Neural crest cell (in vitro differentiated cells): ENCODE measurements around the gene ADAMTS1. TPM values are rescaled to one million over a fixed set of nuclear protein-coding genes. Genes with fewer than 3 reads are reported as not detected.

ENCODE experiments used
- DNase-seq: peaks from one replicate; pipeline ENCODE4 v3.0.0; 2021; ENCODE audit warnings: low read depth, mixed read lengths, low spot score
- H3K27ac Mint-ChIP-seq: one replicate; pipeline ENCODE4 v1.8.0; 2021; ENCODE audit warnings: mild to moderate bottlenecking, mixed read lengths; ENCODE audit not compliant: unreplicated experiment
- H3K27me3 Mint-ChIP-seq: 2 replicates; pipeline ENCODE4 v1.8.0; 2021; ENCODE audit warnings: low read depth, mild to moderate bottlenecking, mixed read lengths
- H3K36me3 Mint-ChIP-seq: 2 replicates; pipeline ENCODE4 v1.8.0; 2021; ENCODE audit warnings: low read depth, mild to moderate bottlenecking, mixed read lengths
- H3K4me1 Mint-ChIP-seq: 2 replicates; pipeline ENCODE4 v1.8.0; 2021; ENCODE audit warnings: mixed read lengths
- H3K4me3 Mint-ChIP-seq: one replicate; pipeline ENCODE4 v1.8.0; 2021; ENCODE audit warnings: mild to moderate bottlenecking, mixed read lengths
- H3K9me3 Mint-ChIP-seq: 2 replicates; pipeline ENCODE4 v1.8.0; 2021; ENCODE audit warnings: mixed read lengths
- total RNA-seq: library from RNA; stranded (reverse); gene quantifications from 2 replicates; pipeline ENCODE4 v1.2.1, GENCODE V29; 2021
- TF ChIP-seq, protein P1 (sequence below): fragments of 200-600 bp; sonication (generic); conservative IDR thresholded peaks from 2 replicates; pipeline ENCODE4 v1.5.0; 2021; ENCODE audit warnings: antibody characterized with exemption, mild to moderate bottlenecking

Gene ADAMTS1
- total RNA-seq, 1 donor from 2014 or later, result 31.9 TPM

DNA sequence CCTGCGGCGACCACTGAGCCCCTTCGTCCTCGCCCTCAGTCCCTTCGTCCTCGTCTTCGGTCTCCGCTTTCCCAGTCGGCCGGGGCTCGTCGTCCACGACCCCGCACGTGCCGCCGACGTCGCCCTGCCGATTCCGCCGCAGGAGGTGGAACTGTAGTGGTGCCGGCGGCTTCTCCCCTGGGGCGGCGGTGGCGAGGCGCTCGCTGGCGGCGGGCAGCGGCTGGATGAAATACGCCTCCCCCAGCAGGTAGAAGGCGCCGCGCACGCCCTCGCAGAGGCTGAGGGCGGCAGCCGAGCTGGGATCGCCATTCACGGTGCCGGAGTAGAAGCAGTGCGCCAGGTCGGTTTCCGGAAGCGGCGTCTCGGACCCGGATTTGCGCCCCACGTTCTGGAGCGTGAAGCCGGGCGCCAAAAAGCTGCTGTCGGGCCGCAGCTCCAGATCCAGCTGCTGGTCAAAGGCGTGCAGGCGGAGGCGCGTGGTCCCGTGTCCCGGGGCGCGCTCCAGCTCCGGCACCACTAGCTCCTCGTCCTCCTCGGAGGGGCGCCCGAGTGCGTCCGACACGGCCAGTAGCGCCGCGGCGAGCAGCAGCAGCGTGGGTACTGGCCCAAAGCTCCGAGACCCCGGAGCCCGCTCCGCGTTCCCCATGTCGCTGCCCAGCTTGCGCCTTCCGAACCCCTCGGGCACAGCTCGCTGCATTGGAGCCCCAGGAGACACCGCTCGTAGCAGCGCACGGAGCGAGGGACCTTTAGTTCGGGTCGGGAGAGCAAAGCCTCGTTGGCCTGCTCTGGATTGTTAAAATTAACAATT is 747 bp downstream of the ADAMTS1 start:
- H3K4me1 Mint-ChIP-seq, result peaks cover 63% of the 10 kb centered on the region
- H3K27me3 Mint-ChIP-seq, result peaks cover 6% of the 10 kb centered on the region
- TF ChIP-seq, protein P1, sequence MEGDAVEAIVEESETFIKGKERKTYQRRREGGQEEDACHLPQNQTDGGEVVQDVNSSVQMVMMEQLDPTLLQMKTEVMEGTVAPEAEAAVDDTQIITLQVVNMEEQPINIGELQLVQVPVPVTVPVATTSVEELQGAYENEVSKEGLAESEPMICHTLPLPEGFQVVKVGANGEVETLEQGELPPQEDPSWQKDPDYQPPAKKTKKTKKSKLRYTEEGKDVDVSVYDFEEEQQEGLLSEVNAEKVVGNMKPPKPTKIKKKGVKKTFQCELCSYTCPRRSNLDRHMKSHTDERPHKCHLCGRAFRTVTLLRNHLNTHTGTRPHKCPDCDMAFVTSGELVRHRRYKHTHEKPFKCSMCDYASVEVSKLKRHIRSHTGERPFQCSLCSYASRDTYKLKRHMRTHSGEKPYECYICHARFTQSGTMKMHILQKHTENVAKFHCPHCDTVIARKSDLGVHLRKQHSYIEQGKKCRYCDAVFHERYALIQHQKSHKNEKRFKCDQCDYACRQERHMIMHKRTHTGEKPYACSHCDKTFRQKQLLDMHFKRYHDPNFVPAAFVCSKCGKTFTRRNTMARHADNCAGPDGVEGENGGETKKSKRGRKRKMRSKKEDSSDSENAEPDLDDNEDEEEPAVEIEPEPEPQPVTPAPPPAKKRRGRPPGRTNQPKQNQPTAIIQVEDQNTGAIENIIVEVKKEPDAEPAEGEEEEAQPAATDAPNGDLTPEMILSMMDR, result peak; percentile 33
- peak; percentile 40 for DNase-seq
- peaks cover 20% of the 10 kb centered on the region for H3K36me3 Mint-ChIP-seq
- H3K4me3 Mint-ChIP-seq, result peak overlapping the region; percentile 96
- no peaks in the 10 kb centered on the region for H3K9me3 Mint-ChIP-seq
- peak overlapping the region; percentile 63 for H3K27ac Mint-ChIP-seq

DNA sequence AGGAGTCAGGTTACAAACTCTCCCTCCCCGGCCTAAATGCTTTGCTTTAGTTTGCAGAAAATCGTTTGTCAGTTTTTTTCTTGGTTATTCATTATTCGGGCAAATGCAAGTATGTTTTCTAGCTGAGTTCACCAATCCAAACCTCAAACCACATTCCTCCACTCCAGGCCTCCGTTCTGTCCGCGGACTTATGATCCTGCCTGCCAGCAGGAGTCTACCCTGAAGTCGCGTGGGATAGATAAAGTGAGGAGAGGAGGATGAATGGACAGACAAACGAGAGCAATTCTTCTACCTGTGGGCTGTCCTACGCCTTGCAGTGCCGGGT is 1.3 kb downstream of the ADAMTS1 start:
- Mint-ChIP-seq H3K4me1 (peaks cover 59% of the 10 kb centered on the region), H3K4me3 (peak overlapping the region; percentile 96), H3K27me3 (peaks cover 6% of the 10 kb centered on the region), H3K27ac (peak overlapping the region; percentile 99), H3K9me3 (no peaks in the 10 kb centered on the region), H3K36me3 (peaks cover 20% of the 10 kb centered on the region)
- TF ChIP-seq, protein P1, result no peak
- DNase-seq, result no peak

DNA sequence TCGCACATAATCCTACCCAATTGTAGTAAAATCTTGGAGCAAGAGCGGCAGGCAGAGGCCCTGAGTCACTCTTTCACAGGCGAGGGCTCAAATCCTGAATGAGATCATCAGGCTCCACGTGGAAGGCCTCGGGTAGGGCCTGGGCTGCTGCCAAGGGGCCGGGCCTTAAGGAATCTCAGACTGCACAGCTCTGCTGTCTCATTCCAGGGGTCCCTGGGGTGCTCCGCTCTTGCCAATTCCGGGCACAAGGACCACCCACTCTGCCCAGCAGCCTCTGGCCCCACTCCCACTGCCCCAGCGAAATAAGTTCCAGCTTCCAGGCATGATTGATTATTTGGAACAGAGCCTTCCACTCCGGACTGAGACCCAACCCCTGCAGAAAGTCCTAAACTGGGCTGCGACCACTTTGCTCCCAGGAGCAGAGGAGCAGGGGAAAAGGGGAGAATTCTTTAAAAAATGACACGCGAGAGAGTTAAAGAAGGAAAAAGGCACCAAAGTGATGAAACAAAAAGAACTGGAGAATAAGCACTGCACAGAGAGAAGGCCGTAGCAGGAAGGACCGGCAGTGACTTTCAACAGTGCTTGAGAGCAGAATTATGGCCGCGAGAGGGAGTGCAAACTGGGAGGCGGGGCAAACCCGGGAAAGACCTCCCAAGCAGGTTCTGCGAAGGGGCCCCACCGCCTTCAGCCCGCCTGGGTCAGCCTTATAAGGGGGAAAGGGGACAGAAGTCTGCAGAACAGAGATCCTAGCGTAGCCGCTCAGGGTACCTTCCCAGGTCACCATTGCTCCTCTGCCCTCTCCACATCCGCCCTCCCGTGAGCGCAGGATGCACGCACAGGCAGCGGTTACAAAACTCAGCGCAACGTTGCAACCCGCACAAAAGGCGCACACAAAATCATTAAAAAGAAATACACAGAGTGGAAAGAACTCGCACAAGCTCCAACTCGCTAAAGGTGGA is 2.0 kb downstream of the ADAMTS1 start:
- peak overlapping the region; percentile 99 for H3K27ac Mint-ChIP-seq
- peak; percentile 68 for DNase-seq
- H3K4me1 Mint-ChIP-seq, result peaks cover 59% of the 10 kb centered on the region
- no peaks in the 10 kb centered on the region for H3K9me3 Mint-ChIP-seq
- H3K36me3 Mint-ChIP-seq, result peaks cover 22% of the 10 kb centered on the region
- H3K4me3 Mint-ChIP-seq, result peak overlapping the region; percentile 96
- peaks cover 6% of the 10 kb centered on the region for H3K27me3 Mint-ChIP-seq
- TF ChIP-seq, protein P1, result peak; percentile 52

DNA sequence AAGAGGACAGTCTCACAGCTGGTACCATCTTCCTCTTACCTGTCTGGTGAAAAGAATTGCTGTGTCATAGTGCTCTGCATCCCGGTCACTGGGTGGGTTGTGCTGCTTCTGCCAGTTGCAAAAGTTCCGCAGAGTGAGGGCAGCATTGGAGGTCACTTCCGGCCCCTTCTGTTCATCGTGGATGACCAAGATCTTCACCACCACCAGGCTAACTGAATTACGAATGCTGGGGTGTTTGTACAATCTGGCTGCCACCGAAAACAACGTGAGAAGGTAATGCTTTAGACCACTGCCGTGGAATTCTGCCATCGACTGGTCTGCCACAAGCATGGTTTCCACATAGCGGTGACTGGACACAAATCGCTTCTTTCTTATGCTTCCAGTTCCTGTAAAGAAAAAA is 2.9 kb downstream of the ADAMTS1 start:
- Mint-ChIP-seq H3K4me1 (peaks cover 61% of the 10 kb centered on the region), H3K4me3 (peak overlapping the region; percentile 96), H3K27ac (peak overlapping the region; percentile 99), H3K27me3 (peaks cover 6% of the 10 kb centered on the region), H3K36me3 (peaks cover 27% of the 10 kb centered on the region), H3K9me3 (no peaks in the 10 kb centered on the region)
- TF ChIP-seq, protein P1, result no peak
- no peak for DNase-seq

DNA sequence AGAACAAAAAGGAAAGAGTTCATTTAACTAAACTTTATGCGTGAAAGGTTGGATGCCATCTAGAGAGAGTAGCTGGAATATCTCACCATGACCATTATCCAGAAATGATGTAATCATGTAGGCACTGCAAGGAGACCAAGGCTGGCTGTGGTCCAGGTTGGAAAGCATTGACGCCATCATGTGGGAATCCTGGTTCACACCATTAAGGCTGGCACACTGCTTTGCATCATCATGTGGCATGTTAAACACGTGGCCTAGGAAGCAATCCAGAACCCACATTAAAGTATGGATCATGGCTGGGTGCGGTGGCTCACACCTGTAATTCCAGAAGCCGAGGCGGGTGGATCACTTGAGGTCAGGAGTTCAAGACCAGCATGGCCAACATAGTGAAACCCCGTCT is 4.3 kb downstream of the ADAMTS1 start:
- peaks cover 49% of the 10 kb centered on the region for H3K4me1 Mint-ChIP-seq
- H3K27me3 Mint-ChIP-seq, result peaks cover 3% of the 10 kb centered on the region
- H3K27ac Mint-ChIP-seq, result no peak overlapping the region
- H3K4me3 Mint-ChIP-seq, result peak overlapping the region; percentile 75
- no peaks in the 10 kb centered on the region for H3K9me3 Mint-ChIP-seq
- H3K36me3 Mint-ChIP-seq, result peaks cover 28% of the 10 kb centered on the region
- DNase-seq, result no peak
- TF ChIP-seq, protein P1, result no peak
